UCSD-AML1 (cell line): Measurements from ENCODE around the gene ESYT2.
"Not testable (repeated sequence)": the region's sequence is repeated elsewhere in the genome, so short reads cannot be mapped to it uniquely, and the experiment has no call there.

ENCODE experiments used
- DNase-seq: peaks from one replicate; lab custom pipeline; 2025; ENCODE audit not compliant: unreplicated experiment; lab: John Stamatoyannopoulos, UW

The ESYT2 gene

GRCh38 chr7:158858592-158859503, 29.5 kb upstream of the ESYT2 start:
- no peak for DNase-seq

- no peak for DNase-seq
These were observed 27.8 kb upstream of the ESYT2 start for GRCh38 chr7:158856883-158857668.

GRCh38 chr7:158854681-158855081, 25.4 kb upstream of the ESYT2 start:
- DNase-seq: no peak

GRCh38 chr7:158850545-158851102, 21.3 kb upstream of the ESYT2 start:
- DNase-seq: no peak

- no peak for DNase-seq
These were observed 20.6 kb upstream of the ESYT2 start for GRCh38 chr7:158849768-158850544.

GRCh38 chr7:158849442-158849767, 20.1 kb upstream of the ESYT2 start:
- no peak for DNase-seq

GRCh38 chr7:158847451-158847866, 18.1 kb upstream of the ESYT2 start:
- no peak for DNase-seq

GRCh38 chr7:158846304-158846703, 17.0 kb upstream of the ESYT2 start:
- DNase-seq: no peak

GRCh38 chr7:158843771-158844170, 14.5 kb upstream of the ESYT2 start:
- DNase-seq: no peak

GRCh38 chr7:158842486-158842885, 13.2 kb upstream of the ESYT2 start:
- no peak for DNase-seq

- DNase-seq: no peak
These were observed 11.3 kb upstream of the ESYT2 start for GRCh38 chr7:158840604-158841003.

GRCh38 chr7:158839177-158839576, 9.9 kb upstream of the ESYT2 start:
- DNase-seq: not testable (repeated sequence)

GRCh38 chr7:158837790-158838637, 8.7 kb upstream of the ESYT2 start:
- no peak for DNase-seq

- no peak for DNase-seq
These were observed 7.4 kb upstream of the ESYT2 start for GRCh38 chr7:158836692-158837091.

GRCh38 chr7:158834878-158835784, 5.8 kb upstream of the ESYT2 start:
- DNase-seq: no peak

- DNase-seq: no peak
These were observed 3.7 kb upstream of the ESYT2 start for GRCh38 chr7:158832994-158833393.

- no peak for DNase-seq
These were observed 2.4 kb upstream of the ESYT2 start for GRCh38 chr7:158831738-158832091.

GRCh38 chr7:158830211-158830723, 958 bp upstream of the ESYT2 start:
- DNase-seq: no peak

GRCh38 chr7:158829021-158829341, 328 bp downstream of the ESYT2 start:
- peak; percentile 51 for DNase-seq
